Testis (tissue), 2 donors: ENCODE results near the gene NRG2.

Source experiments
- CTCF ChIP-seq, 3 experiments: fragments of 450-650 bp in 2 of 3; fragments of 200-600 bp in 1 of 3; sonication (generic) in 1 of 3; IDR thresholded peaks; one replicate each; pipeline ENCODE4 v1.5.1; 2016 to 2019; ENCODE audit warnings: antibody characterized with exemption in 3 of 3, mild to moderate bottlenecking in 2 of 3, moderate library complexity in 1 of 3
- POLR2A ChIP-seq: fragments of 450-650 bp; IDR thresholded peaks from one replicate; pipeline ENCODE4 v1.6.1; 2017; ENCODE audit warnings: antibody characterized with exemption, mild to moderate bottlenecking, moderate library complexity

DNA sequence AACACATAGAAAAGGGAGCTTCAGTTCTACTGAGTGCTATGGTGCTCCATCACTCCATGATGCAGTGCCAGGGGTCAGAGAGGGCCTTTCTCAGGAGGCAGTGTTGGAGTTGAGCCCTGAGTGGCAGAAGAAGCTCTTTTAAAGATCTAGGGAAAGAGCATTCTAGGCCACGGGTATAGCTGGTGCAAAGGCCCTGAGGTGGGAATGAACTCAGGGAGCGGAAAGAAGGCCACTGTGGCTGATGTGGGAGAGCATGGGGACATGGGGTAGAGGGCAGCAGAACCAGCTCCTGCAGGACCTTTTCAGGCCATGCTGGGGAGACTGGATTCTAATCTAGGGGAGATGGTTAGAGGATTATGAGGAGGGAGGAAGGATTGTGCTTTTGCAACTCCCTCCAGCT, 237.6 kb downstream of the NRG2 start:
- TF ChIP-seq CTCF (IDR thresholded peaks at IDR 0.05) (no peak), POLR2A (no peak)
